B cell (primary cell): ENCODE measurements around the gene RCSD1.

Experiments used
- CTCF ChIP-seq: fragments of 200-600 bp; IDR thresholded peaks from one replicate; pipeline ENCODE4 v1.8.0; 2022; ENCODE audit warnings: antibody characterized with exemption, mild to moderate bottlenecking
- EZH2 ChIP-seq: IDR thresholded peaks from 2 replicates; pipeline ENCODE4 v1.6.1; 2012; ENCODE audit warnings: borderline replicate concordance, low read depth, mild to moderate bottlenecking, moderate library complexity, low read length; ENCODE audit not compliant: insufficient read depth, poor library complexity, severe bottlenecking

GRCh38 chr1:167643441-167643840 lies 13.4 kb downstream of the RCSD1 start:
- TF ChIP-seq CTCF (no peak), EZH2 (no peak)
